Measurements from ENCODE around the gene C19orf38. TPM values are rescaled to one million over a fixed set of nuclear protein-coding genes. Genes with fewer than 3 reads are reported as not detected.

The C19orf38 gene
- total and polyA plus RNA-seq, 2 of the 4 experiments (the other 2 are of a cell fraction), result 0.18 to 0.19 TPM

DNA sequence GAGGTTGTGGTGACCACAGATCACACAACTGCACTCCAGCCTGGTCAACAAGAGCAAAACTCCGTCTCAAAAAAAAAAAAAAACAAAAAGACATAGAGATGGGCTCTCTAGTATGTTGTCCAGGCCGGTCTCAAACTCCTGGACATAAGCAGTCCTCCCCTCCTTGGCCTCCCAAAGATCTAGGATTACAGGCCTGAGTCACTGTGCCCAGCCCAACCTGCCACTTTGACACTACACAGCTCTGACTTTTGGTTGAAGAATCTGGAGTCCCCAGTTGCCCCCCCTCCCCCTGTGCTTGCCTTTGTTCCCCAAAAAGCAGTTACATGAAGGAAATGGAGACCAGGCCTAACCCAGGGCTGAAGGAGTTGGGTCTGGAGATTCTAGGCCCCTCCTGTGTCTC, 36.1 kb downstream of the C19orf38 start:
- in situ Hi-C loops (cut with MboI; ENCODE audit: low sequenced_read_pairs), result no loop called here

More for the DNA sequence above, 36.1 kb downstream of the C19orf38 start:
- intact Hi-C loops (cut with micrococcal nuclease) (no loop called here), dilution Hi-C loops (cut with HindIII; ENCODE audit: low sequenced_read_pairs, unreplicated experiment) (no loop called here)
- H3K27me3 ChIP-seq (ENCODE audit: control insufficient read depth, insufficient read depth, low read length), result no peaks in the 10 kb centered on the region
- no peak overlapping the region for H3K14ac ChIP-seq (replicated peaks; ENCODE audit: low read depth, low read length)
- H4K5ac ChIP-seq (ENCODE audit: low read depth, low read length), result 0 out of 2 replicates have a peak overlapping the region, but pooled peaks have one; percentile 19
- H2AK9ac ChIP-seq (replicated peaks; ENCODE audit: low read depth, low read length, poor library complexity), result peak overlapping the region; percentile 73
- peak overlapping the region; percentile 18 for H2AFZ ChIP-seq (replicated peaks; ENCODE audit: low read length, poor library complexity)
- H2AK5ac ChIP-seq (ENCODE audit: low read depth, low read length), result no peak overlapping the region
- ChIA-PET CTCF (interaction anchor here (0.7 to 1.0 kb wide), 2 partner anchors 20 to 26 kb away, joined by 3 read pairs; no protein-coding TSS in a partner anchor), POLR2A (ENCODE audit: unreplicated experiment) (interaction anchor here (0.6 kb wide), 1 partner anchor 331 kb away, joined by 7 read pairs; no protein-coding TSS in a partner anchor)
- H3K9me1 ChIP-seq (ENCODE audit: insufficient read depth, low read length), result peaks cover 37% of the 10 kb centered on the region
- DNase-seq, result peak; percentile 77
- H3K9ac ChIP-seq (ENCODE audit: low read depth, low read length), result no peak overlapping the region
- no peak overlapping the region for H4K91ac ChIP-seq (ENCODE audit: insufficient read depth, low read depth, low read length)
- H2BK5ac ChIP-seq (ENCODE audit: low read depth, low read length, poor library complexity, severe bottlenecking), result peak overlapping the region; percentile 15
- peak overlapping the region; percentile 31 for H3K4ac ChIP-seq (ENCODE audit: low read depth, low read length)
- no peaks in the 10 kb centered on the region for H3K9me3 ChIP-seq (ENCODE audit: control insufficient read depth, insufficient read depth, low read length)
- peak; percentile 77 for ATAC-seq (ENCODE audit: low read depth)
- 0 out of 2 replicates have a peak overlapping the region, but pooled peaks have one; percentile 45 for H3K4me2 ChIP-seq (ENCODE audit: low read depth, low read length)
- peaks cover 74% of the 10 kb centered on the region for H4K20me1 ChIP-seq (ENCODE audit: insufficient read depth, low read length)
- no peak overlapping the region for H3K4me3 ChIP-seq (ENCODE audit: insufficient read depth, low read depth, low read length)
- no peak overlapping the region for H2BK120ac ChIP-seq (ENCODE audit: low read depth, low read length)
- 100% methylated on average over 1 of the region's 2 CpGs; no CpG with 5 or more reads in 1 of the 2 experiments for WGBS, 2 experiments (ENCODE audit: extremely low coverage in 2 of 2, insufficient read length in 1 of 2)
- no TSS peak for BruUV-seq (replicated peaks)
- peaks cover 22 to 94% of the 10 kb centered on the region in 2 experiments for H3K79me1 ChIP-seq (ENCODE audit: low read depth in 1 of 2, low read length in 2 of 2)
- H3K56ac ChIP-seq (ENCODE audit: extremely low read depth, insufficient read depth, low read length), result no peak overlapping the region
- H3K36me3 ChIP-seq (ENCODE audit: control insufficient read depth, insufficient read depth, low read length), result 0 out of 2 replicates have a peak, but pooled peaks cover 2% of the 10 kb centered on the region
- no peak overlapping the region for H2BK15ac ChIP-seq (ENCODE audit: low read depth, low read length)
- peak overlapping the region; percentile 24; the same call in 1 of the 2 replicates for H3K27ac ChIP-seq (ENCODE audit: insufficient read depth, low read length)
- H3K23ac ChIP-seq (ENCODE audit: low read depth, low read length), result no peak overlapping the region
- H2BK20ac ChIP-seq (ENCODE audit: low read depth, low read length), result no peak overlapping the region
- H3K18ac ChIP-seq (ENCODE audit: low read depth, low read length), result no peak overlapping the region
- H3K4me1 ChIP-seq (ENCODE audit: control insufficient read depth, insufficient read depth, low read length), result peaks cover 16% of the 10 kb centered on the region
- H4K8ac ChIP-seq (ENCODE audit: low read depth in 2 of 2, low read length in 2 of 2), result no peak overlapping the region
- no peak for TF ChIP-seq BHLHE40 (IDR thresholded peaks at IDR 0.05; ENCODE audit: low read depth, low read length)
- peak; percentile 29; the same call in 1 of the 2 replicates for TF ChIP-seq MAZ (IDR thresholded peaks at IDR 0.05; ENCODE audit: borderline replicate concordance, low read depth, low read length)
- peak; percentile 39; the same call in 1 of the 2 replicates for TF ChIP-seq FOS (IDR thresholded peaks at IDR 0.05; ENCODE audit: low read depth, low read length)
- no peak for TF ChIP-seq CTCF (conservative IDR thresholded peaks at IDR 0.05; ENCODE audit: low read depth, low read length)
- no peak for TF ChIP-seq MXI1 (IDR thresholded peaks at IDR 0.05; ENCODE audit: borderline replicate concordance, low read depth, low read length)
- TF ChIP-seq RAD21 (IDR thresholded peaks at IDR 0.05; ENCODE audit: low read length), result no peak

All from IMR-90 (cell line).